ENCODE measurements around the gene DEPP1. TPM values are rescaled to one million over a fixed set of nuclear protein-coding genes. Genes with fewer than 3 reads are reported as not detected.

The DEPP1 gene
- total and polyA plus RNA-seq, 3 donors from 2014 or later = 29.1 to 84.9 (median 33.1) TPM

DNA sequence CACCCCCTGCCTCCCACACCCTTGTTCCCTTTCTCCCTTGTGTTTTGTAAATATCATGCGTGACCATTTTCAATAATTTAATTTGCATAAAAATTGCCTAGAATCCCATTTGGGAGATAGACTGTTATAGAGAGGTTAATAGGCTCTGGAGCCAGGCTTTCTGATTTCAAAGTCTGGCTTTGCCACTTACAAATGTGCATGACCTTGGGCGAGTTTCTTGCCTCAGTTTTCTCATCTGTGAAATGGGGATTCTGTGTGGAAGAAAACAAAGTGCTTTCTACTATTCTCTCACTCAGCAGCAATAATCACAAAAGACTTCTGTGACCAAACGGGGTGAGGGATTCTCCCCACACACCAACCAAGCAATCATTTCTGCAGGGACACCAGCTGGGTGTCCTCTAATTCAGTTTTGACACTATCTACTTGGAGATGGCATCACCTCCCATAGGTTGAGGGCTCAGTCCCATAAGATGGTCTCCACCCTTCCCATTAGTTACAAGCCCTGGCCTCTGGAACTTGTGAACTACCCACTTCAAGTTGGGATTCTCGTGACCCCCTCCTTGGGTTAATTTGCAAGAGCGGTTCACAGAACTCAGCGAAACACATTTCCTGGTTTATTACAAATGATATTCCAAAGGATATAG is 18.6 kb upstream of the DEPP1 start:
- H3K27ac ChIP-seq = peak overlapping the region; percentile 75 to 86
- no peaks in the 10 kb centered on the region for H3K9me3 ChIP-seq
- peaks cover 44% of the 10 kb centered on the region for H3K4me1 ChIP-seq
- intact Hi-C loops (cut with DNase I; ENCODE audit: low total_unique reads) = no loop called here
- no peak for TF ChIP-seq CTCF (IDR thresholded peaks at IDR 0.05)
- no peak for TF ChIP-seq POLR2A (IDR thresholded peaks at IDR 0.05)
- no peaks in the 10 kb centered on the region for H3K27me3 ChIP-seq
- H3K36me3 ChIP-seq (ENCODE audit: low read depth, missing control alignments) = no peaks in the 10 kb centered on the region
- 87 to 90% methylated on average over 6 of the region's 6 CpGs for WGBS, 2 donors
- DNase-seq = no peak
- H3K4me3 ChIP-seq = no peak overlapping the region

- H3K36me3 ChIP-seq (ENCODE audit: low read depth, missing control alignments) = no peaks in the 10 kb centered on the region
- TF ChIP-seq POLR2A (IDR thresholded peaks at IDR 0.05) = no peak
- H3K27me3 ChIP-seq = no peaks in the 10 kb centered on the region
- H3K4me1 ChIP-seq = peaks cover 53% of the 10 kb centered on the region
- 47% methylated on average over 2 to 9 of the region's 9 CpGs for WGBS, 2 donors
- peak overlapping the region; percentile 75 to 86 for H3K27ac ChIP-seq
- DNase-seq = peak; percentile 81
- no peak overlapping the region for H3K4me3 ChIP-seq
- intact Hi-C loops (cut with DNase I; ENCODE audit: low total_unique reads) = no loop called here
- H3K9me3 ChIP-seq = no peaks in the 10 kb centered on the region
Measured at GRCh38 chr10:44995914-44996669, 17.5 kb upstream of the DEPP1 start.

GRCh38 chr10:44995581-44995913 is 16.9 kb upstream of the DEPP1 start:
- Histone ChIP-seq H3K4me1 (peaks cover 59% of the 10 kb centered on the region), H3K4me3 (no peak overlapping the region), H3K36me3 (ENCODE audit: low read depth, missing control alignments) (no peaks in the 10 kb centered on the region), H3K27ac (peak overlapping the region; percentile 75 to 86), H3K9me3 (no peaks in the 10 kb centered on the region), H3K27me3 (no peaks in the 10 kb centered on the region)
- DNase-seq = no peak
- TF ChIP-seq POLR2A (IDR thresholded peaks at IDR 0.05) (no peak), CTCF (IDR thresholded peaks at IDR 0.05) (no peak)
- 50 to 55% methylated on average over 4 of the region's 4 CpGs for WGBS, 2 donors
- intact Hi-C loops (cut with DNase I; ENCODE audit: low total_unique reads) = no loop called here

- H3K27me3 ChIP-seq = no peaks in the 10 kb centered on the region
- 86% methylated on average over 9 of the region's 9 CpGs for WGBS, 2 donors
- DNase-seq = peak; percentile 12
- H3K4me1 ChIP-seq = peaks cover 58% of the 10 kb centered on the region
- no peak overlapping the region for H3K4me3 ChIP-seq
- intact Hi-C loops (cut with DNase I; ENCODE audit: low total_unique reads) = no loop called here
- peak overlapping the region; percentile 75 to 86 for H3K27ac ChIP-seq
- no peaks in the 10 kb centered on the region for H3K36me3 ChIP-seq (ENCODE audit: low read depth, missing control alignments)
- TF ChIP-seq CTCF (IDR thresholded peaks at IDR 0.05) (no peak), POLR2A (IDR thresholded peaks at IDR 0.05) (no peak)
- no peaks in the 10 kb centered on the region for H3K9me3 ChIP-seq
Measured at GRCh38 chr10:44994752-44995530, 16.3 kb upstream of the DEPP1 start.
